CD4-positive, alpha-beta T cell (primary cell): ENCODE data around the gene NLGN1. TPM values are rescaled to one million over a fixed set of nuclear protein-coding genes. Genes with fewer than 3 reads are reported as not detected.

Experiments
- ATAC-seq: fragments of 200-7000 bp; cut with Tn5 transposase; one replicate; pipeline ENCODE4 v1.10.0; 2022; ENCODE audit warnings: mild to moderate bottlenecking; ENCODE audit not compliant: poor library complexity
- CTCF ChIA-PET: fragments of 350-600 bp; sonication (Branson Sonifier 250); formaldehyde crosslinking; loops from one replicate; lab custom pipeline; 2021; ENCODE audit warnings: antibody characterized with exemption, inconsistent platforms; lab: Charles Lee
- POLR2A ChIA-PET: fragments of 350-600 bp; sonication (Branson Sonifier 250); formaldehyde crosslinking; loops from one replicate; lab custom pipeline; 2021; ENCODE audit warnings: antibody characterized with exemption, inconsistent platforms; lab: Charles Lee
- DNase-seq, 14 experiments: peaks; one replicate each; pipeline ENCODE4 v3.0.0-alpha.2; 2013 to 2020; ENCODE audit warnings: mixed read lengths in 2 of 14
- H3K27ac ChIP-seq, 2 donors: one replicate each; pipeline versions ENCODE4 v1.5.1 to v1.7.0; 2013; ENCODE audit warnings: low read length in 2 of 2, low read depth in 1 of 2, mild to moderate bottlenecking in 1 of 2
- H3K27me3 ChIP-seq, 2 experiments: 1 replicate in 1 of 2; 2 replicates in 1 of 2; pipeline versions ENCODE4 v1.6.1 to v1.7.0; 2013; ENCODE audit warnings: low read length in 2 of 2, control low read depth in 1 of 2, mild to moderate bottlenecking in 1 of 2, moderate library complexity in 1 of 2; ENCODE audit not compliant: insufficient read depth in 2 of 2, control insufficient read depth in 1 of 2
- H3K36me3 ChIP-seq: one replicate; pipeline ENCODE4 v1.6.1; 2013; ENCODE audit warnings: low read length, control low read depth; ENCODE audit not compliant: insufficient read depth
- H3K4me1 ChIP-seq: one replicate; pipeline ENCODE4 v1.6.1; 2013; ENCODE audit warnings: low read length, control low read depth; ENCODE audit not compliant: insufficient read depth
- H3K4me3 ChIP-seq: one replicate; pipeline ENCODE4 v1.5.1; 2013; ENCODE audit warnings: mild to moderate bottlenecking, low read length, moderate library complexity
- H3K9me3 ChIP-seq, 2 experiments: 1 replicate in 1 of 2; 2 replicates in 1 of 2; pipeline versions ENCODE4 v1.6.1 to v1.7.0; 2013; ENCODE audit warnings: low read length in 2 of 2, mild to moderate bottlenecking in 2 of 2, control low read depth in 1 of 2, moderate library complexity in 1 of 2; ENCODE audit not compliant: control insufficient read depth in 1 of 2, insufficient read depth in 1 of 2
- H3K27ac Mint-ChIP-seq: one replicate; pipeline ENCODE4 v1.8.0; 2020; ENCODE audit warnings: mixed read lengths
- H3K27me3 Mint-ChIP-seq: one replicate; pipeline ENCODE4 v1.8.0; 2021; ENCODE audit warnings: mixed read lengths
- H3K36me3 Mint-ChIP-seq: one replicate; pipeline ENCODE4 v1.8.0; 2021; ENCODE audit warnings: low read depth, mixed read lengths
- H3K4me1 Mint-ChIP-seq: one replicate; pipeline ENCODE4 v1.8.0; 2021; ENCODE audit warnings: low read depth, mixed read lengths
- H3K4me3 Mint-ChIP-seq: one replicate; pipeline ENCODE4 v1.8.0; 2020; ENCODE audit warnings: mild to moderate bottlenecking, mixed read lengths
- H3K9me3 Mint-ChIP-seq: one replicate; pipeline ENCODE4 v1.8.0; 2020; ENCODE audit warnings: mixed read lengths
- intact Hi-C, 2 experiments: fragments of 100-400 bp; cut with DNase I in 1 of 2; cut with micrococcal nuclease in 1 of 2; formaldehyde crosslinking; loops; one replicate each; pipeline versions ENCODE4 v1.15.1 to v1.9.0; 2023 to 2025; cut with DNase I, micrococcal nuclease
- total RNA-seq, 174 experiments: library from RNA in 2 of 174; stranded (reverse) in 2 of 174; gene quantifications; one replicate each; pipeline ENCODE4 v1.2.3 and lab custom pipeline; 2021 to 2026
- TF ChIP-seq, protein P1 (sequence below): fragments of 200-600 bp; IDR thresholded peaks from one replicate; pipeline ENCODE4 v1.8.0; 2022; ENCODE audit warnings: antibody characterized with exemption, mild to moderate bottlenecking

NLGN1 gene
- total RNA-seq, 2 experiments from 2014 or later: not detected

DNA sequence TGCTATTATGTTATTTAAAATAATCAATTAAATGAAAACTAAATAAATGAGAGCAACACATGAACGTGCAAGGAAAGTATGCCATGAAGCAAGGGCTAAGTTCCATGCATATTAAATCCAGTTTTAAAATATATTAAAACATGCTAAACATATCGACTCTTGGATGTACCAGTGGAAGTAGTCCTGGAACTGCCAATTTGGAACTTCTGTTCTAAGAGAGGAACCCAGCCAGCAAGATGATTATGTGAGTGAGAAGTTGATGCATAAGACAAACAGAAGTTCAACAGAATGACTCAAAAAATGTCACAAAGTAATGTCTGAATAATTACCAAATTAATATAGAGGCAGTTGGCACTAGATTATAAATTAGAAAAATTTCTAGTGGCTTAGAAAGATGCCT lies 714.2 kb downstream of the NLGN1 start:
- ChIA-PET POLR2A (no interaction called here), CTCF (no interaction called here)
- ATAC-seq (no peak), DNase-seq (no peak)
- no peaks in the 10 kb centered on the region for H3K9me3 ChIP-seq
- no peak overlapping the region for H3K27ac Mint-ChIP-seq
- intact Hi-C loops: no loop called here
- no peaks in the 10 kb centered on the region for H3K36me3 Mint-ChIP-seq
- H3K4me1 ChIP-seq: no peaks in the 10 kb centered on the region
- no peaks in the 10 kb centered on the region for H3K27me3 ChIP-seq
- no peak overlapping the region for H3K27ac ChIP-seq
- no peak overlapping the region for H3K4me3 ChIP-seq
- H3K4me1 Mint-ChIP-seq: no peaks in the 10 kb centered on the region
- H3K36me3 ChIP-seq: no peaks in the 10 kb centered on the region
- peaks cover 3% of the 10 kb centered on the region for H3K9me3 Mint-ChIP-seq
- H3K4me3 Mint-ChIP-seq: no peak overlapping the region
- TF ChIP-seq, protein P1, sequence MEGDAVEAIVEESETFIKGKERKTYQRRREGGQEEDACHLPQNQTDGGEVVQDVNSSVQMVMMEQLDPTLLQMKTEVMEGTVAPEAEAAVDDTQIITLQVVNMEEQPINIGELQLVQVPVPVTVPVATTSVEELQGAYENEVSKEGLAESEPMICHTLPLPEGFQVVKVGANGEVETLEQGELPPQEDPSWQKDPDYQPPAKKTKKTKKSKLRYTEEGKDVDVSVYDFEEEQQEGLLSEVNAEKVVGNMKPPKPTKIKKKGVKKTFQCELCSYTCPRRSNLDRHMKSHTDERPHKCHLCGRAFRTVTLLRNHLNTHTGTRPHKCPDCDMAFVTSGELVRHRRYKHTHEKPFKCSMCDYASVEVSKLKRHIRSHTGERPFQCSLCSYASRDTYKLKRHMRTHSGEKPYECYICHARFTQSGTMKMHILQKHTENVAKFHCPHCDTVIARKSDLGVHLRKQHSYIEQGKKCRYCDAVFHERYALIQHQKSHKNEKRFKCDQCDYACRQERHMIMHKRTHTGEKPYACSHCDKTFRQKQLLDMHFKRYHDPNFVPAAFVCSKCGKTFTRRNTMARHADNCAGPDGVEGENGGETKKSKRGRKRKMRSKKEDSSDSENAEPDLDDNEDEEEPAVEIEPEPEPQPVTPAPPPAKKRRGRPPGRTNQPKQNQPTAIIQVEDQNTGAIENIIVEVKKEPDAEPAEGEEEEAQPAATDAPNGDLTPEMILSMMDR: no peak
- no peaks in the 10 kb centered on the region for H3K27me3 Mint-ChIP-seq

DNA sequence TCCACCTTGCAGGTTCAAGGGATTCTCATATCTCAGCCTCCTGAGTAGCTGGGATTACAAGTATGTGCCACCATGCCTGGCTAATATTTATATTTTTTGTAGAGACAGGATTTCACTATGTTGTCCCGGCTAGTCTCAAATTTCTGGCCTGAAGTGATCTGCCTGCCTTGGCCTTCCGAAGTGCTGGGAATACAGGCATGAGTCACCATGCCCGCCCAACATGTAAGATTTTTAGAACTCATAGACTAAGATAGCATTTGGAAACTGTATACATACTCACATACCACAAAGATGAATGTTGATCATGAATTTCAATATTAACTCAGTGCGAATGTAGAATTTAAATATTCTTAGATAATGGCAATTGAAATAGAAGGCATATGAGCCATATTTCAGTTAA lies 718.9 kb downstream of the NLGN1 start:
- peaks cover 3% of the 10 kb centered on the region for H3K9me3 Mint-ChIP-seq
- no peaks in the 10 kb centered on the region for H3K4me1 Mint-ChIP-seq
- H3K27ac Mint-ChIP-seq: no peak overlapping the region
- ChIA-PET POLR2A (no interaction called here), CTCF (no interaction called here)
- TF ChIP-seq, protein P1: no peak
- Histone ChIP-seq H3K27ac (no peak overlapping the region), H3K36me3 (no peaks in the 10 kb centered on the region), H3K4me3 (no peak overlapping the region), H3K27me3 (no peaks in the 10 kb centered on the region), H3K4me1 (no peaks in the 10 kb centered on the region), H3K9me3 (no peaks in the 10 kb centered on the region)
- H3K4me3 Mint-ChIP-seq: no peak overlapping the region
- DNase-seq (no peak), ATAC-seq (no peak)
- H3K27me3 Mint-ChIP-seq: no peaks in the 10 kb centered on the region
- intact Hi-C loops: no loop called here
- H3K36me3 Mint-ChIP-seq: no peaks in the 10 kb centered on the region

DNA sequence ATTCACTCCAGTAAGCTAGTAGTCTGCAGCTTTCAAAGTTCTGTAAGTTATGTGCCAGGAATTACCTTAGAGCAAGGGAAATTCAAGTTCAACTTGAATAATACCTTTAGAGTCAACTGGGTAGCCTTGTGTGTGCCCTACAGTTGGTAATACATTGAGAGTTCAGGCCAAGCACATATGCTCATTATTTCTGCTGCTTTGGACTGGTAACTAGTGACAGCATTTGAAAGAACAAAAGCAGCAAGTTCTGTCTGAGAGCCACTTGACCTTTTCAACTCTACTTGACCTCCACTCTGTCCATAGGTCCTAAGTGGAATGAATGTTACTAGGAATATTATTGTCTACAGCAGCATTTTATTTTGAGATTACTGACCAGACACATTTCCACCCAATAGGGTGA lies 723.5 kb downstream of the NLGN1 start:
- intact Hi-C loops: no loop called here
- CTCF ChIA-PET: no interaction called here

More for the DNA sequence above, 723.5 kb downstream of the NLGN1 start:
- Histone ChIP-seq H3K27me3 (no peaks in the 10 kb centered on the region), H3K9me3 (no peaks in the 10 kb centered on the region), H3K4me3 (no peak overlapping the region), H3K36me3 (no peaks in the 10 kb centered on the region), H3K4me1 (no peaks in the 10 kb centered on the region), H3K27ac (no peak overlapping the region)
- no peaks in the 10 kb centered on the region for H3K36me3 Mint-ChIP-seq
- no peak overlapping the region for H3K4me3 Mint-ChIP-seq
- POLR2A ChIA-PET: no interaction called here
- DNase-seq: no peak
- no peaks in the 10 kb centered on the region for H3K4me1 Mint-ChIP-seq
- no peaks in the 10 kb centered on the region for H3K27me3 Mint-ChIP-seq
- H3K9me3 Mint-ChIP-seq: peaks cover 3% of the 10 kb centered on the region
- TF ChIP-seq, protein P1: no peak
- no peak overlapping the region for H3K27ac Mint-ChIP-seq
- no peak for ATAC-seq
